DND-41 (cell line): ENCODE measurements around the gene DNAJA3.

Source experiments
- CTCF ChIP-seq: IDR thresholded peaks from 2 replicates; pipeline ENCODE4 v1.5.1; 2012; ENCODE audit warnings: borderline replicate concordance, low read length, moderate library complexity, mild to moderate bottlenecking; ENCODE audit not compliant: poor library complexity, severe bottlenecking; ENCODE audit errors: extremely low read depth
- EZH2 ChIP-seq: IDR thresholded peaks from 3 replicates; pipeline ENCODE4 v1.6.1; 2012; ENCODE audit warnings: borderline replicate concordance, low read depth, mild to moderate bottlenecking, moderate library complexity, low read length, inconsistent platforms; ENCODE audit not compliant: severe bottlenecking

- TF ChIP-seq CTCF (peak; percentile 29), EZH2 (no peak)
These were observed 48.7 kb downstream of the DNAJA3 start, which contains the start of gene NMRAL1 for GRCh38 chr16:4474192-4474961.
